CD4-positive, alpha-beta T cell treated with Interferon alpha-2 for 1 hour (primary cell): ENCODE data around the gene CFD.
A peak's percentile ranks its signal among the peaks of the same experiment; 100 is the strongest.

Experiments used
- DNase-seq, 2 donors: peaks; one replicate each; pipeline ENCODE4 v3.0.0-alpha.2; 2020 to 2022

The CFD gene

DNA sequence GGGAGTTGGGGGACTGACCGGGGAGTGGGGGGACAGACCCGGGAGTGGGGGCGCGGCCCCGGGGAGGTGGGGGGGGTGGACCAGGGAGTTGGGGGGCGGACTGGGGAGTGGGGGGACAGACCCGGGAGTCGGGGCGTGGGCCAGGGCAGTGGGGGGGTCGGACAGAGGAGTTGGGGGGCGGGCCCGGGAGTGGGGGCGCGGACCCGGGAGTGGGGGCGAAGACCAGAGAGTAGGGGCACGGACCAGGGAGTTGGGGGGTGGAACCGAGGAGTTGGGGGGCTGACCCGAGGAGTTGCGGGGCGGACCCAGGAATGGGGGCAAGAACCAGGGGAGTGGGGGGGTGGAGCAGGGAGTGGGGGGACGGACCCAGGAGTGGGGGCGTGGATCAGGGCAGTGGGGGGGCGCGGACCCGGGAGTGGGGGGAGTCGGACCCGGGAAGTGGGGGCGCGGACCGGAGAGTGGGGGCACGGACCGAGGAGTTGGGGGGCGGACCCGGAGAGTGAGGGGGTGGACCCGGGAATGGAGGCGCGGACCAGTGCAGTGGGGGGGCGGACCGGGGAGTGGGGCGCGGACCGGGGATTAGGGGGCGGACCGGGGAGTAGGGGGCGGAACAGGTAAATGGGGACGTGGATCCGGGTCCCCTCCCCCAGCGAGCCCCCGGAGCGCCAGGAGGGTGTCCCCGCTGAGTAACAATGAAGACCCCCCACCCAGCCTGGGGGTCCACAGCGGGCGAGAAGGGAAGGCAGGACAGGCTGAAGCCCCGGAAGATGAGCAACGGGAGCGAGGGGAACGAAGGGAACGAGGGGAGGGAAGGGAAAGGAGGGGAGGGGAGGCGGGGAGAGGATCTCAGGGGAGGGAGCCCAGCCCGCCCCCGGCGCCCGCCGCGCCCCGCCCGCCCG is 53.0 kb downstream of the CFD start:
- DNase-seq = peak; percentile 39 to 59
